HG03103 (cell line): Measurements from ENCODE around the gene NSMF.

Source experiments
- ATAC-seq: cut with Tn5 transposase; IDR thresholded peaks from one replicate; pipeline ENCODE4 v1.9.1; 2021; ENCODE audit warnings: low read depth; ENCODE audit not compliant: unreplicated experiment

The NSMF gene

GRCh38 chr9:137449081-137449844 lies 9.9 kb downstream of the NSMF start:
- ATAC-seq: no peak

- ATAC-seq: no peak
Measured at GRCh38 chr9:137448602-137448962, 10.6 kb downstream of the NSMF start.

GRCh38 chr9:137447722-137448601 lies 11.2 kb downstream of the NSMF start:
- ATAC-seq: no peak

- no peak for ATAC-seq
Measured at GRCh38 chr9:137446851-137447471, 12.2 kb downstream of the NSMF start.

GRCh38 chr9:137445930-137446431 lies 13.2 kb downstream of the NSMF start:
- ATAC-seq: no peak

- no peak for ATAC-seq
Measured at GRCh38 chr9:137445275-137445807, 13.8 kb downstream of the NSMF start.

- no peak for ATAC-seq
Measured at GRCh38 chr9:137444106-137444790, 14.9 kb downstream of the NSMF start.

- no peak for ATAC-seq
Measured at GRCh38 chr9:137441935-137442321, 17.2 kb downstream of the NSMF start.

- ATAC-seq: no peak
Measured at GRCh38 chr9:137441289-137441934, 17.7 kb downstream of the NSMF start, which contains the start of gene ENTPD8. TSS of gene ENTPD8 (minus strand) at chr9:137441357. CDS start at chr9:137438285, 3,072 bp downstream.

GRCh38 chr9:137439158-137439714 lies 19.9 kb downstream of the NSMF start:
- ATAC-seq: no peak

- no peak for ATAC-seq
Measured at GRCh38 chr9:137438591-137439157, 20.5 kb downstream of the NSMF start.

- no peak for ATAC-seq
Measured at GRCh38 chr9:137437691-137438590, 21.2 kb downstream of the NSMF start.

GRCh38 chr9:137436761-137437600 lies 22.2 kb downstream of the NSMF start:
- no peak for ATAC-seq

- no peak for ATAC-seq
Measured at GRCh38 chr9:137435980-137436760, 23.0 kb downstream of the NSMF start.

GRCh38 chr9:137435381-137435891 lies 23.7 kb downstream of the NSMF start:
- ATAC-seq: no peak
